HL-60 (cell line): ENCODE data around the gene TGM4.

Source experiments
- GABPA ChIP-seq: IDR thresholded peaks from 2 replicates; pipeline ENCODE4 v1.6.1; 2012; ENCODE audit warnings: low read depth
- POLR2AphosphoS5 ChIP-seq: IDR thresholded peaks from 2 replicates; pipeline ENCODE4 v1.6.1; 2012; ENCODE audit warnings: low read depth
- SPI1 ChIP-seq: IDR thresholded peaks from 2 replicates; pipeline ENCODE4 v1.6.1; 2012; ENCODE audit warnings: low read depth, mild to moderate bottlenecking, borderline replicate concordance
- TF ChIP-seq, protein P1 (sequence below): IDR thresholded peaks from one replicate; pipeline ENCODE4 v1.5.1; 2011; ENCODE audit warnings: low read length, control low read depth, inconsistent platforms; ENCODE audit not compliant: insufficient read depth
- TF ChIP-seq, protein P2 (sequence below): IDR thresholded peaks from 2 replicates; pipeline ENCODE4 v1.6.1; 2012; ENCODE audit warnings: low read depth; ENCODE audit not compliant: insufficient replicate concordance

DNA sequence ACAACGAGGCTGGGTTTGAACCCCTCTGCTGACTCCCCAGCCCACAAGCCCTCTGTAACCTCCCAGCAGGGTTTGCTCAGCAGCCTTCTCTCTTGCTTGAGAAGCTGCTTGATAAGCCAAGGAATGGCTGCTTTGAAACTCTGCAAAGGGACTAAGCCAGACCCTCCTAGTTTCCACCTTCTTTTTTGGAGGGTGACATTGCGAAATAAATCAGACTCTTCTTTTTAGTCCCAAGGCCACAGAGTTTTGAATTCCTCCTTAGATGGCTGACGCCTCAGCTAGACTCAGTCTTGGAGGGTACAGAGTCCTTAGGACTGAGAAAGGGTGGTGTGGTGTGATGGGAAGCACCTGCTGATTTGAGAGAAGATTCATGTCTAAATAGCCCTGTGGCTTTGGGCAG, 1.2 kb downstream of the TGM4 start:
- TF ChIP-seq, protein P1, sequence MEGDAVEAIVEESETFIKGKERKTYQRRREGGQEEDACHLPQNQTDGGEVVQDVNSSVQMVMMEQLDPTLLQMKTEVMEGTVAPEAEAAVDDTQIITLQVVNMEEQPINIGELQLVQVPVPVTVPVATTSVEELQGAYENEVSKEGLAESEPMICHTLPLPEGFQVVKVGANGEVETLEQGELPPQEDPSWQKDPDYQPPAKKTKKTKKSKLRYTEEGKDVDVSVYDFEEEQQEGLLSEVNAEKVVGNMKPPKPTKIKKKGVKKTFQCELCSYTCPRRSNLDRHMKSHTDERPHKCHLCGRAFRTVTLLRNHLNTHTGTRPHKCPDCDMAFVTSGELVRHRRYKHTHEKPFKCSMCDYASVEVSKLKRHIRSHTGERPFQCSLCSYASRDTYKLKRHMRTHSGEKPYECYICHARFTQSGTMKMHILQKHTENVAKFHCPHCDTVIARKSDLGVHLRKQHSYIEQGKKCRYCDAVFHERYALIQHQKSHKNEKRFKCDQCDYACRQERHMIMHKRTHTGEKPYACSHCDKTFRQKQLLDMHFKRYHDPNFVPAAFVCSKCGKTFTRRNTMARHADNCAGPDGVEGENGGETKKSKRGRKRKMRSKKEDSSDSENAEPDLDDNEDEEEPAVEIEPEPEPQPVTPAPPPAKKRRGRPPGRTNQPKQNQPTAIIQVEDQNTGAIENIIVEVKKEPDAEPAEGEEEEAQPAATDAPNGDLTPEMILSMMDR, result no peak
- TF ChIP-seq POLR2AphosphoS5 (no peak), GABPA (no peak), SPI1 (no peak)
- TF ChIP-seq, protein P2, sequence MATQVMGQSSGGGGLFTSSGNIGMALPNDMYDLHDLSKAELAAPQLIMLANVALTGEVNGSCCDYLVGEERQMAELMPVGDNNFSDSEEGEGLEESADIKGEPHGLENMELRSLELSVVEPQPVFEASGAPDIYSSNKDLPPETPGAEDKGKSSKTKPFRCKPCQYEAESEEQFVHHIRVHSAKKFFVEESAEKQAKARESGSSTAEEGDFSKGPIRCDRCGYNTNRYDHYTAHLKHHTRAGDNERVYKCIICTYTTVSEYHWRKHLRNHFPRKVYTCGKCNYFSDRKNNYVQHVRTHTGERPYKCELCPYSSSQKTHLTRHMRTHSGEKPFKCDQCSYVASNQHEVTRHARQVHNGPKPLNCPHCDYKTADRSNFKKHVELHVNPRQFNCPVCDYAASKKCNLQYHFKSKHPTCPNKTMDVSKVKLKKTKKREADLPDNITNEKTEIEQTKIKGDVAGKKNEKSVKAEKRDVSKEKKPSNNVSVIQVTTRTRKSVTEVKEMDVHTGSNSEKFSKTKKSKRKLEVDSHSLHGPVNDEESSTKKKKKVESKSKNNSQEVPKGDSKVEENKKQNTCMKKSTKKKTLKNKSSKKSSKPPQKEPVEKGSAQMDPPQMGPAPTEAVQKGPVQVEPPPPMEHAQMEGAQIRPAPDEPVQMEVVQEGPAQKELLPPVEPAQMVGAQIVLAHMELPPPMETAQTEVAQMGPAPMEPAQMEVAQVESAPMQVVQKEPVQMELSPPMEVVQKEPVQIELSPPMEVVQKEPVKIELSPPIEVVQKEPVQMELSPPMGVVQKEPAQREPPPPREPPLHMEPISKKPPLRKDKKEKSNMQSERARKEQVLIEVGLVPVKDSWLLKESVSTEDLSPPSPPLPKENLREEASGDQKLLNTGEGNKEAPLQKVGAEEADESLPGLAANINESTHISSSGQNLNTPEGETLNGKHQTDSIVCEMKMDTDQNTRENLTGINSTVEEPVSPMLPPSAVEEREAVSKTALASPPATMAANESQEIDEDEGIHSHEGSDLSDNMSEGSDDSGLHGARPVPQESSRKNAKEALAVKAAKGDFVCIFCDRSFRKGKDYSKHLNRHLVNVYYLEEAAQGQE, result no peak
